Measurements from ENCODE around the gene CCDC190. TPM values are rescaled to one million over a fixed set of nuclear protein-coding genes. Genes with fewer than 3 reads are reported as not detected.

CCDC190 gene
- total and polyA plus RNA-seq, 9 of the 15 experiments (the other 6 are each of a cell fraction or from before 2014, with no cell fraction given): not detected

- Histone ChIP-seq H3K27ac (ENCODE audit: extremely low read depth, low read depth, low read length) (no peak overlapping the region), H3K9me3 (replicated peaks; ENCODE audit: control insufficient read depth, insufficient read depth, low read depth, low read length) (no peaks in the 10 kb centered on the region; the same call in 1 of the 2 replicates), H2AFZ (ENCODE audit: low read depth, low read length) (no peak overlapping the region), H4K20me1 (replicated peaks; ENCODE audit: control insufficient read depth, insufficient read depth, low read length) (no peaks in the 10 kb centered on the region), H3K27me3 (ENCODE audit: control insufficient read depth in 2 of 2, insufficient read depth in 2 of 2, low read length in 2 of 2) (no peaks in the 10 kb centered on the region), H3K4me1 (replicated peaks in 1 of 2; ENCODE audit: control insufficient read depth in 2 of 2, insufficient read depth in 2 of 2, low read length in 2 of 2) (no peaks in the 10 kb centered on the region; a peak in 1 of 5 replicates), H3K4me2 (ENCODE audit: insufficient read depth, low read length) (no peak overlapping the region), H3K36me3 (ENCODE audit: control insufficient read depth, insufficient read depth, low read length) (no peaks in the 10 kb centered on the region), H3K4me3 (no peak overlapping the region), H3K9ac (ENCODE audit: insufficient read depth in 1 of 2, low read depth in 2 of 2, low read length in 2 of 2) (no peak overlapping the region), H3K9me1 (ENCODE audit: control insufficient read depth, insufficient read depth, low read length) (no peaks in the 10 kb centered on the region), H3K79me2 (ENCODE audit: control insufficient read depth, insufficient read depth, low read length) (no peaks in the 10 kb centered on the region)
- ChIA-PET POLR2A (interaction anchor here (1.2 kb wide), 1 partner anchor 30 kb away, joined by 3 read pairs; no protein-coding TSS in a partner anchor), CTCF (ENCODE audit: low intra/inter-chr PET ratio) (no interaction called here)
- FAIRE-seq (no peak), DNase-seq (ENCODE audit: extremely low read depth in 1 of 4, low spot score in 3 of 4) (no peak), ATAC-seq (no peak; the same call in 2 of the 3 replicates)
- in situ Hi-C loops (cut with MboI) (no loop called here), intact Hi-C loops (cut with micrococcal nuclease) (no loop called here)
- 1% methylated on average over 8 of the region's 8 CpGs for WGBS (ENCODE audit: insufficient coverage, low coverage, missing lambda C conversion rate)
- BruUV-seq (replicated peaks): no TSS peak
- TF ChIP-seq ZFP91 (CRISPR knock-in tag; IDR thresholded peaks at IDR 0.05): no peak
- TF ChIP-seq ARID1B (IDR thresholded peaks at IDR 0.05): no peak
- TF ChIP-seq ASH1L (IDR thresholded peaks at IDR 0.05; ENCODE audit: borderline replicate concordance, low read depth, partially characterized antibody): no peak
- no peak for TF ChIP-seq BCOR (IDR thresholded peaks at IDR 0.05)
- TF ChIP-seq PKNOX1 (IDR thresholded peaks at IDR 0.05): no peak
- TF ChIP-seq GTF2A2 (tag; IDR thresholded peaks at IDR 0.05): no peak
- TF ChIP-seq ZNF24 (IDR thresholded peaks at IDR 0.05): no peak
- no peak for TF ChIP-seq ZNF407 (IDR thresholded peaks at IDR 0.05; ENCODE audit: low read depth)
- no peak for TF ChIP-seq BMI1 (IDR thresholded peaks at IDR 0.05; ENCODE audit: low read length)
- no peak for TF ChIP-seq SIN3A (IDR thresholded peaks at IDR 0.05; ENCODE audit: borderline replicate concordance in 2 of 2, control insufficient read depth in 1 of 2, low read depth in 2 of 2, low read length in 2 of 2)
These were observed 13.0 kb upstream of the CCDC190 start for GRCh38 chr1:162873671-162874666.

Data from K562 (cell line).